GM12878 (cell line): ENCODE measurements around the gene ZNF544. TPM values are rescaled to one million over a fixed set of nuclear protein-coding genes. Genes with fewer than 3 reads are reported as not detected.
A peak's percentile ranks its signal among the peaks of the same experiment; 100 is the strongest.

Experiments
- ATAC-seq: fragments of 200-7000 bp; cut with Tn5 transposase; 3 replicates; pipeline ENCODE4 v1.9.1; 2020; ENCODE audit warnings: mild to moderate bottlenecking, moderate library complexity
- BruUV-seq: library from RNA; stranded (reverse); fragments of 400-500 nt; replicated peaks from 2 replicates; lab custom pipeline; 2021; lab: Mats Ljungman, UMichigan
- CTCF ChIA-PET: fragments of 300-600 bp; sonication (Branson Sonifier 250); formaldehyde crosslinking; extraction: SDS; loops from one replicate; lab custom pipeline; 2021; ENCODE audit warnings: inconsistent platforms; lab: Yijun Ruan, JAX
- POLR2A ChIA-PET: fragments of 350-600 bp; formaldehyde crosslinking; extraction: SDS; loops from one replicate; lab custom pipeline; 2021; ENCODE audit warnings: inconsistent platforms; lab: Charles Lee
- RAD21 ChIA-PET: fragments of 300-600 bp; sonication (Branson Sonifier 250); formaldehyde crosslinking; loops from one replicate; lab custom pipeline; 2023; ENCODE audit warnings: antibody characterized with exemption; ENCODE audit not compliant: unreplicated experiment; lab: Charles Lee
- SMC1A ChIA-PET: fragments of 300-600 bp; sonication (Branson Sonifier 250); formaldehyde crosslinking; loops from one replicate; lab custom pipeline; 2023; ENCODE audit not compliant: unreplicated experiment, uncharacterized antibody; lab: Charles Lee
- DNase-seq: peaks from one replicate; pipeline ENCODE4 v3.0.0-alpha.2; 2011; ENCODE audit warnings: low read depth, low spot score
- FAIRE-seq: peaks from 3 replicates; lab custom pipeline; 2011; peaks lifted over from hg19 to GRCh38; lab: Jason Lieb, UNC
- H2AFZ ChIP-seq: 2 replicates; pipeline ENCODE4 v1.6.0; 2011; ENCODE audit warnings: low read depth, low read length, control low read depth; ENCODE audit not compliant: control insufficient read depth
- H3K27ac ChIP-seq: 2 replicates; pipeline ENCODE4 v1.5.1; 2011; ENCODE audit warnings: control low read depth; ENCODE audit not compliant: control insufficient read depth, insufficient read depth
- H3K27me3 ChIP-seq, 2 experiments: replicated peaks in 1 of 2; 2 replicates each; pipeline versions ENCODE4 v1.6.0 to v1.6.1; 2011; ENCODE audit warnings: low read length in 1 of 2; ENCODE audit not compliant: control insufficient read depth in 2 of 2, insufficient read depth in 2 of 2
- H3K36me3 ChIP-seq, 2 experiments: 2 replicates each; pipeline ENCODE4 v1.5.1; 2011; ENCODE audit warnings: low read length in 1 of 2; ENCODE audit not compliant: control insufficient read depth in 2 of 2, insufficient read depth in 2 of 2
- H3K4me1 ChIP-seq: 2 replicates; pipeline ENCODE4 v1.6.1; 2011; ENCODE audit warnings: mild to moderate bottlenecking, low read length, moderate library complexity, mixed read lengths; ENCODE audit not compliant: control insufficient read depth, insufficient read depth
- H3K4me2 ChIP-seq: 2 replicates; pipeline ENCODE4 v1.6.0; 2011; ENCODE audit warnings: control low read depth; ENCODE audit not compliant: control insufficient read depth, insufficient read depth
- H3K4me3 ChIP-seq: fragments of 200-600 bp; sonication (generic); 2 replicates; pipeline ENCODE4 v1.5.1; 2016
- H3K79me2 ChIP-seq: 2 replicates; pipeline ENCODE4 v1.6.0; 2011; ENCODE audit warnings: low read length; ENCODE audit not compliant: control insufficient read depth, insufficient read depth
- H3K9ac ChIP-seq: 2 replicates; pipeline ENCODE4 v1.8.0; 2011; ENCODE audit warnings: low read length, control low read depth, mixed read lengths; ENCODE audit not compliant: control insufficient read depth, insufficient read depth
- H3K9me3 ChIP-seq: replicated peaks from 3 replicates; pipeline ENCODE4 v1.5.1; 2011; ENCODE audit warnings: mild to moderate bottlenecking, low read length; ENCODE audit not compliant: control insufficient read depth, insufficient read depth
- H4K20me1 ChIP-seq: 2 replicates; pipeline ENCODE4 v1.6.0; 2011; ENCODE audit not compliant: control insufficient read depth, insufficient read depth
- CHD1 ChIP-seq: IDR thresholded peaks from 2 replicates; pipeline ENCODE4 v1.6.1; 2012; ENCODE audit warnings: low read depth, low read length, improper control_type of control experiment
- CTCF ChIP-seq, 3 experiments: IDR thresholded peaks in 2 of 3; conservative IDR thresholded peaks in 1 of 3; 2 replicates each; pipeline ENCODE4 v1.5.1; 2011; ENCODE audit warnings: low read depth in 3 of 3, low read length in 3 of 3, mild to moderate bottlenecking in 3 of 3, control low read depth in 2 of 3, moderate library complexity in 2 of 3, inconsistent platforms in 1 of 3, mixed read lengths in 1 of 3; ENCODE audit not compliant: control insufficient read depth in 2 of 3, insufficient read depth in 1 of 3; ENCODE audit errors: extremely low read depth in 1 of 3
- RAD21 ChIP-seq: IDR thresholded peaks from 2 replicates; pipeline ENCODE4 v1.6.1; 2011; ENCODE audit warnings: mild to moderate bottlenecking, low read depth, low read length, moderate library complexity; ENCODE audit not compliant: insufficient read depth
- SP1 ChIP-seq: IDR thresholded peaks from one replicate; pipeline ENCODE4 v1.6.1; 2011; ENCODE audit warnings: low read depth, low read length
- SRF ChIP-seq, 2 experiments: IDR thresholded peaks; 2 replicates each; pipeline ENCODE4 v1.6.1; 2011; ENCODE audit warnings: low read depth in 2 of 2, low read length in 2 of 2, mild to moderate bottlenecking in 1 of 2, moderate library complexity in 1 of 2
- WGBS: methylation state at CpG from one replicate; pipeline ENCODE4 v1.1.6; 2016; ENCODE audit warnings: low lambda C conversion rate; ENCODE audit not compliant: insufficient replicate concordance, insufficient coverage; ENCODE audit errors: missing lambda C conversion rate; 5-methylcytosine and 5-hydroxymethylcytosine counted together
- in situ Hi-C: fragments of 300-500 bp; cut with MboI; formaldehyde crosslinking; loops from 9 replicates; pipeline ENCODE4 v1.14.3; 2018; ENCODE audit warnings: mixed read lengths
- intact Hi-C: fragments of 100-400 bp; cut with micrococcal nuclease; formaldehyde crosslinking; loops from one replicate; pipeline ENCODE4 v1.14.2; 2022; ENCODE audit not compliant: unreplicated experiment
- polyA plus RNA-seq, 11 experiments: library from polyadenylated mRNA; depleted of rRNA in 4 of 11; unstranded in 6 of 11; stranded (reverse) in 5 of 11; fragments of >200 nt; fragmentation: Nextera tagmentation in 4 of 11; fragmentation: Illumina TruSeq in 1 of 11; extraction: Ambion mirVana in 4 of 11; extraction: Trizol in 1 of 11; gene quantifications; 1 replicate in 1 of 11; 2 replicates in 10 of 11; pipeline versions ENCODE4 v1.2.1 to v1.2.3, GENCODE V29; 2011 to 2016; ENCODE audit warnings: inconsistent platforms in 2 of 11, missing spikeins in 2 of 11, low read depth in 1 of 11
- total RNA-seq, 4 experiments: library from RNA; depleted of rRNA in 3 of 4; stranded (reverse); fragments of >200 nt in 3 of 4; fragmentation: Illumina TruSeq in 1 of 4; extraction: Trizol in 1 of 4; gene quantifications; 2 replicates each; pipeline versions ENCODE4 v1.2.1 to v1.2.3, GENCODE V29; 2013 to 2021
- TF ChIP-seq, protein P1 (sequence below): IDR thresholded peaks from 2 replicates; pipeline ENCODE4 v1.6.1; 2011; ENCODE audit warnings: borderline replicate concordance, low read depth, mild to moderate bottlenecking, moderate library complexity, low read length; ENCODE audit not compliant: insufficient read depth, poor library complexity, severe bottlenecking

ZNF544 gene
- total and polyA plus RNA-seq, 10 of the 15 experiments (the other 5 are each of a cell fraction or from before 2014, with no cell fraction given) = 27.3 to 70.1 (median 42.6) TPM

GRCh38 chr19:58218899-58219298, 9.8 kb upstream of the ZNF544 start:
- Histone ChIP-seq H3K27ac (no peak overlapping the region), H3K79me2 (no peaks in the 10 kb centered on the region), H3K4me2 (no peak overlapping the region), H3K4me3 (no peak overlapping the region), H3K4me1 (no peaks in the 10 kb centered on the region), H3K9ac (no peak overlapping the region), H3K27me3 (no peaks in the 10 kb centered on the region), H4K20me1 (no peaks in the 10 kb centered on the region), H3K36me3 (no peaks in the 10 kb centered on the region; a peak in 1 of 4 replicates), H2AFZ (no peak overlapping the region), H3K9me3 (peaks cover 9% of the 10 kb centered on the region; the same call in 2 of the 3 replicates)
- TF ChIP-seq, protein P1, sequence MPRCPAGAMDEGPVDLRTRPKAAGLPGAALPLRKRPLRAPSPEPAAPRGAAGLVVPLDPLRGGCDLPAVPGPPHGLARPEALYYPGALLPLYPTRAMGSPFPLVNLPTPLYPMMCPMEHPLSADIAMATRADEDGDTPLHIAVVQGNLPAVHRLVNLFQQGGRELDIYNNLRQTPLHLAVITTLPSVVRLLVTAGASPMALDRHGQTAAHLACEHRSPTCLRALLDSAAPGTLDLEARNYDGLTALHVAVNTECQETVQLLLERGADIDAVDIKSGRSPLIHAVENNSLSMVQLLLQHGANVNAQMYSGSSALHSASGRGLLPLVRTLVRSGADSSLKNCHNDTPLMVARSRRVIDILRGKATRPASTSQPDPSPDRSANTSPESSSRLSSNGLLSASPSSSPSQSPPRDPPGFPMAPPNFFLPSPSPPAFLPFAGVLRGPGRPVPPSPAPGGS = no peak
- TF ChIP-seq SP1 (no peak), RAD21 (0 out of 2 replicates have a peak, but pooled peaks have one; percentile 5), CTCF (IDR thresholded peaks at IDR 0.05 in 2 of 3, conservative IDR thresholded peaks at IDR 0.05 in 1 of 3; ENCODE audit: control insufficient read depth in 2 of 3, extremely low read depth in 1 of 3, insufficient read depth in 1 of 3, low read depth in 3 of 3, low read length in 3 of 3) (peak in 1 of 3 experiments; percentile 37; a peak in 2 of 6 replicates), CHD1 (no peak), SRF (IDR thresholded peaks at IDR 0.05; ENCODE audit: low read depth in 2 of 2, low read length in 2 of 2) (no peak)
- SMC1A ChIA-PET = no interaction called here
- BruUV-seq = no TSS peak
- CTCF ChIA-PET = interaction anchor here (1.1 kb wide), 1 partner anchor 233 kb away, joined by 3 read pairs; the partner anchor contains the start of gene ZNF324B
- WGBS = 48% methylated on average over 9 of the region's 9 CpGs
- FAIRE-seq = no peak
- RAD21 ChIA-PET = interaction anchor here (0.6 kb wide), 1 partner anchor 53 kb away, joined by 4 read pairs; no protein-coding TSS in a partner anchor
- in situ Hi-C loops = no loop called here
- POLR2A ChIA-PET = no interaction called here
- ATAC-seq = peak; percentile 75
- no peak for DNase-seq
- intact Hi-C loops = no loop called here
